Eye (tissue), 1 donor: ENCODE results near the gene CD63.

ENCODE experiments used
- DNase-seq: peaks from one replicate; pipeline ENCODE4 v3.0.0-alpha.2; 2015

CD63 gene

GRCh38 chr12:55703901-55704761 is 24.7 kb downstream of the CD63 start:
- peak; percentile 48 for DNase-seq

GRCh38 chr12:55703288-55703687 is 25.5 kb downstream of the CD63 start:
- DNase-seq: no peak

- no peak for DNase-seq
These were observed 25.9 kb downstream of the CD63 start for GRCh38 chr12:55702861-55703260.

GRCh38 chr12:55700255-55701018 is 28.4 kb downstream of the CD63 start:
- DNase-seq: no peak

- no peak for DNase-seq
These were observed 29.2 kb downstream of the CD63 start for GRCh38 chr12:55699471-55700055.

GRCh38 chr12:55698965-55699364 is 29.8 kb downstream of the CD63 start:
- no peak for DNase-seq

- DNase-seq: no peak
These were observed 30.4 kb downstream of the CD63 start for GRCh38 chr12:55698241-55698955.

- no peak for DNase-seq
These were observed 31.1 kb downstream of the CD63 start for GRCh38 chr12:55697686-55698085.

GRCh38 chr12:55696796-55697462 is 31.9 kb downstream of the CD63 start:
- no peak for DNase-seq

GRCh38 chr12:55696141-55696540 is 32.7 kb downstream of the CD63 start:
- no peak for DNase-seq

GRCh38 chr12:55695349-55695748 is 33.5 kb downstream of the CD63 start:
- no peak for DNase-seq

GRCh38 chr12:55694651-55695050 is 34.2 kb downstream of the CD63 start:
- no peak for DNase-seq

GRCh38 chr12:55694188-55694515 is 34.7 kb downstream of the CD63 start:
- no peak for DNase-seq

GRCh38 chr12:55693323-55694187 is 35.3 kb downstream of the CD63 start:
- DNase-seq: no peak

- DNase-seq: no peak
These were observed 36.0 kb downstream of the CD63 start for GRCh38 chr12:55692631-55693322.

GRCh38 chr12:55688716-55689655 is 39.8 kb downstream of the CD63 start:
- no peak for DNase-seq

GRCh38 chr12:55687746-55688145 is 41.1 kb downstream of the CD63 start:
- no peak for DNase-seq

- DNase-seq: no peak
These were observed 42.3 kb downstream of the CD63 start for GRCh38 chr12:55686366-55687010.

- no peak for DNase-seq
These were observed 43.1 kb downstream of the CD63 start for GRCh38 chr12:55685671-55686070.
